GM23248 (cell line): ENCODE measurements around the gene TMEM163. TPM values are rescaled to one million over a fixed set of nuclear protein-coding genes. Genes with fewer than 3 reads are reported as not detected.
"Not testable (repeated sequence)": the region's sequence is repeated elsewhere in the genome, so short reads cannot be mapped to it uniquely, and the experiment has no call there.

ENCODE experiments used
- DNase-seq: peaks from one replicate; pipeline ENCODE4 v3.0.0-alpha.2; 2015
- H2AFZ ChIP-seq: fragments of 200-600 bp; sonication (generic); 2 replicates; pipeline ENCODE4 v1.6.1; 2016; ENCODE audit warnings: antibody characterized with exemption
- H3F3A ChIP-seq: fragments of 200-600 bp; sonication (generic); 2 replicates; pipeline ENCODE4 v1.6.1; 2016; ENCODE audit warnings: mild to moderate bottlenecking, antibody characterized with exemption, mixed run types; ENCODE audit not compliant: insufficient read depth
- H3K27ac ChIP-seq: fragments of 200-600 bp; sonication (generic); 2 replicates; pipeline ENCODE4 v1.5.1; 2016; ENCODE audit warnings: mild to moderate bottlenecking
- H3K27me3 ChIP-seq: fragments of 200-600 bp; sonication (generic); replicated peaks from 2 replicates; pipeline ENCODE4 v1.6.1; 2016; ENCODE audit warnings: mild to moderate bottlenecking; ENCODE audit not compliant: insufficient read depth
- H3K36me3 ChIP-seq: fragments of 200-600 bp; sonication (generic); 2 replicates; pipeline ENCODE4 v1.6.1; 2016; ENCODE audit warnings: low read depth, mild to moderate bottlenecking
- H3K4me1 ChIP-seq: fragments of 200-600 bp; sonication (generic); 2 replicates; pipeline ENCODE4 v1.6.1; 2016; ENCODE audit warnings: mild to moderate bottlenecking; ENCODE audit not compliant: insufficient read depth
- H3K4me2 ChIP-seq: fragments of 200-600 bp; sonication (generic); one replicate; pipeline ENCODE4 v1.6.1; 2016; ENCODE audit warnings: mild to moderate bottlenecking; ENCODE audit not compliant: unreplicated experiment
- H3K4me3 ChIP-seq: fragments of 200-600 bp; sonication (generic); 2 replicates; pipeline ENCODE4 v1.5.1; 2016; ENCODE audit warnings: mild to moderate bottlenecking
- H3K79me2 ChIP-seq: fragments of 200-600 bp; sonication (generic); 2 replicates; pipeline ENCODE4 v1.6.1; 2016; ENCODE audit warnings: mild to moderate bottlenecking; ENCODE audit not compliant: insufficient read depth
- H3K9ac ChIP-seq: fragments of 200-600 bp; sonication (generic); 2 replicates; pipeline ENCODE4 v1.6.1; 2016; ENCODE audit warnings: mild to moderate bottlenecking
- H3K9me2 ChIP-seq: fragments of 200-600 bp; sonication (generic); 2 replicates; pipeline ENCODE4 v1.6.1; 2016; ENCODE audit warnings: mixed run types, mild to moderate bottlenecking, moderate library complexity; ENCODE audit not compliant: insufficient read depth
- H3K9me3 ChIP-seq: fragments of 200-600 bp; sonication (generic); one replicate; pipeline ENCODE4 v1.6.1; 2017; ENCODE audit warnings: low read depth
- H4K20me1 ChIP-seq: fragments of 200-600 bp; sonication (generic); 2 replicates; pipeline ENCODE4 v1.6.0; 2016; ENCODE audit not compliant: insufficient read depth
- EZH2 ChIP-seq: fragments of 200-600 bp; sonication (generic); IDR thresholded peaks from 2 replicates; pipeline ENCODE4 v1.6.1; 2018; ENCODE audit warnings: antibody characterized with exemption, mild to moderate bottlenecking; ENCODE audit not compliant: insufficient read depth, poor library complexity, severe bottlenecking
- EZH2phosphoT487 ChIP-seq: fragments of 200-600 bp; sonication (generic); IDR thresholded peaks from 2 replicates; pipeline ENCODE4 v1.6.1; 2018; ENCODE audit warnings: antibody characterized with exemption, moderate library complexity, mild to moderate bottlenecking, low read depth; ENCODE audit not compliant: insufficient read depth
- WGBS, 2 experiments: methylation state at CpG; one replicate each; pipeline ENCODE4 v1.1.6; 2015 to 2017; ENCODE audit warnings: low lambda C conversion rate in 2 of 2, low coverage in 1 of 2; ENCODE audit errors: missing lambda C conversion rate in 2 of 2; 5-methylcytosine and 5-hydroxymethylcytosine counted together
- in situ Hi-C: fragments of 300-500 bp; cut with MboI; formaldehyde crosslinking; loops from 2 replicates; pipeline ENCODE4 v1.15.0; 2020
- polyA plus RNA-seq: library from polyadenylated mRNA; unstranded; fragments of >200 nt; fragmentation: Nextera tagmentation; extraction: Ambion mirVana; gene quantifications from 2 replicates; pipeline ENCODE4 v1.2.1, GENCODE V29; 2016
- total RNA-seq: library from RNA; depleted of rRNA; stranded (reverse); fragments of >200 nt; shearing (Covaris generic); gene quantifications from 2 replicates; pipeline ENCODE4 v1.2.3, GENCODE V29; 2014

TMEM163 gene
- total and polyA plus RNA-seq, 2 experiments from 2014 or later: not detected

- Histone ChIP-seq H3K79me2 (no peaks in the 10 kb centered on the region), H3K4me2 (no peak overlapping the region), H3K9ac (no peak overlapping the region), H2AFZ (no peak overlapping the region), H3K4me1 (no peaks in the 10 kb centered on the region), H3K27ac (no peak overlapping the region), H4K20me1 (no peaks in the 10 kb centered on the region), H3K4me3 (no peak overlapping the region), H3K9me3 (no peaks in the 10 kb centered on the region), H3F3A (no peaks in the 10 kb centered on the region), H3K9me2 (no peaks in the 10 kb centered on the region), H3K27me3 (no peaks in the 10 kb centered on the region; the same call in 1 of the 2 replicates), H3K36me3 (no peaks in the 10 kb centered on the region)
- TF ChIP-seq EZH2phosphoT487 (no peak), EZH2 (no peak)
- 36 to 42% methylated on average over 4 of the region's 4 CpGs for WGBS, 2 experiments
- in situ Hi-C loops: no loop called here
- DNase-seq: peak; percentile 39
Measured at GRCh38 chr2:134727385-134727784, 8.6 kb upstream of the TMEM163 start.

- Histone ChIP-seq H3K27me3 (no peaks in the 10 kb centered on the region; the same call in 1 of the 2 replicates), H3K9me3 (no peaks in the 10 kb centered on the region), H3K4me1 (no peaks in the 10 kb centered on the region), H4K20me1 (no peaks in the 10 kb centered on the region), H3F3A (no peaks in the 10 kb centered on the region), H3K79me2 (no peaks in the 10 kb centered on the region), H3K27ac (no peak overlapping the region), H3K9me2 (no peaks in the 10 kb centered on the region), H2AFZ (no peak overlapping the region), H3K36me3 (no peaks in the 10 kb centered on the region), H3K4me2 (no peak overlapping the region), H3K9ac (no peak overlapping the region), H3K4me3 (no peak overlapping the region)
- no peak for TF ChIP-seq EZH2phosphoT487
- no peak for DNase-seq
- in situ Hi-C loops: no loop called here
Measured at GRCh38 chr2:134726645-134727044, 7.8 kb upstream of the TMEM163 start.

GRCh38 chr2:134725876-134726275, 7.1 kb upstream of the TMEM163 start:
- no peak for DNase-seq
- Histone ChIP-seq H3K4me1 (no peaks in the 10 kb centered on the region), H3K4me3 (no peak overlapping the region), H3K27me3 (peaks cover 3% of the 10 kb centered on the region; the same call in 1 of the 2 replicates), H3K36me3 (no peaks in the 10 kb centered on the region), H3K9me3 (no peaks in the 10 kb centered on the region), H4K20me1 (no peaks in the 10 kb centered on the region), H3F3A (no peaks in the 10 kb centered on the region), H3K27ac (no peak overlapping the region), H2AFZ (no peak overlapping the region), H3K9ac (no peak overlapping the region), H3K79me2 (no peaks in the 10 kb centered on the region), H3K4me2 (no peak overlapping the region), H3K9me2 (no peaks in the 10 kb centered on the region)
- in situ Hi-C loops: no loop called here
- TF ChIP-seq EZH2phosphoT487 (no peak), EZH2 (no peak)

- no peak overlapping the region for H3K4me3 ChIP-seq
- no peaks in the 10 kb centered on the region for H3K9me2 ChIP-seq
- H4K20me1 ChIP-seq: no peaks in the 10 kb centered on the region
- H3F3A ChIP-seq: no peaks in the 10 kb centered on the region
- H3K27me3 ChIP-seq: peaks cover 18% of the 10 kb centered on the region
- H3K9ac ChIP-seq: no peak overlapping the region
- H3K27ac ChIP-seq: no peak overlapping the region
- no peaks in the 10 kb centered on the region for H3K79me2 ChIP-seq
- in situ Hi-C loops: no loop called here
- H3K4me2 ChIP-seq: no peak overlapping the region
- no peak for TF ChIP-seq EZH2phosphoT487
- TF ChIP-seq EZH2: no peak
- no peak overlapping the region for H2AFZ ChIP-seq
- WGBS, 2 experiments: 31 to 53% methylated on average over 1 of the region's 1 CpG
- no peaks in the 10 kb centered on the region for H3K4me1 ChIP-seq
- no peaks in the 10 kb centered on the region for H3K9me3 ChIP-seq
- no peak for DNase-seq
- no peaks in the 10 kb centered on the region for H3K36me3 ChIP-seq
Measured at GRCh38 chr2:134724341-134724740, 5.5 kb upstream of the TMEM163 start.

GRCh38 chr2:134723742-134724141, 4.9 kb upstream of the TMEM163 start:
- H3K36me3 ChIP-seq, H3K79me2 ChIP-seq, H3K4me2 ChIP-seq, DNase-seq, H2AFZ ChIP-seq, H3K4me1 ChIP-seq, in situ Hi-C loops, H3K9me3 ChIP-seq, H3K4me3 ChIP-seq, H3K27ac ChIP-seq, H3F3A ChIP-seq, H3K9ac ChIP-seq, H3K9me2 ChIP-seq, H4K20me1 ChIP-seq: not testable (repeated sequence)
- WGBS, 2 experiments: 3 to 9% methylated on average over 2 of the region's 2 CpGs
- H3K27me3 ChIP-seq: peaks cover 22% of the 10 kb centered on the region
